GM12801 (cell line): ENCODE data around the gene IL17RD.

ENCODE experiments used
- TF ChIP-seq, protein P1 (sequence below): IDR thresholded peaks from one replicate; pipeline ENCODE4 v1.5.1; 2011; ENCODE audit warnings: control low read depth; ENCODE audit not compliant: insufficient read length; ENCODE audit errors: extremely low read depth

Gene IL17RD

DNA sequence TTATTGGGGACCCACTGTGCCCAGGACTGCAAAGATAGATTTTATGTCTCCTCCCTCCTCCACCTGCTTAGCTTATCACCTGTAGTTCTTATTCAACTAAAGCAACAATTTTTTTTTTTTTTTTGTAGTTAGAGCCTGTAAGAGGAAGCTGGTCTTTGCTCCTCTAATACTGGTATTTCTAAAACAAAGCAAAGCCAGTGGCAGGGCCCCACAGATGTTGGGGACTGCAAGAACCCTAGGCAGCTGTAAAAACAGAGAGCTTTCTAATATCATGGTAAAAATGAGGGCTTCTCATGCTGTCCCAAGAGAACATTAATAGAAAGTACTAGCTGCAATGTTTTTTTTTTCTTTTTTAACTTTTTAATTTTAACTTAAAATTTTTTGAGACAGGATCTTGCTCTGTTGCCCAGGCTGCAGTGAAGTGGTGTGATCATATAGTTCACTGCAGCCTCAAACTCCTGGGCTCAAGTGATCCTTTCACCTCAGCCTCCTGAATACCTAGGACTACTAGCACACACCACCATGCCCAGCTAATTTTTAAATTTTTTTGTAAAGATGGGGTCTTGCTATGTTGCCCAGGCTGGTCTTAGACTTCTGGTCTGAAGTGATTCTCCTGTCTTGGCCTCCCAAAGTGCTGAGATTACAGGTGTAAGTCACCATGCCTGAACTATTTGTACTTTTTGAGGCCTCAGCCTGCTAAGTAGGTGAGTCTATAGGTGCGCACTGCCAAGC, 77.6 kb downstream of the IL17RD start:
- TF ChIP-seq, protein P1, sequence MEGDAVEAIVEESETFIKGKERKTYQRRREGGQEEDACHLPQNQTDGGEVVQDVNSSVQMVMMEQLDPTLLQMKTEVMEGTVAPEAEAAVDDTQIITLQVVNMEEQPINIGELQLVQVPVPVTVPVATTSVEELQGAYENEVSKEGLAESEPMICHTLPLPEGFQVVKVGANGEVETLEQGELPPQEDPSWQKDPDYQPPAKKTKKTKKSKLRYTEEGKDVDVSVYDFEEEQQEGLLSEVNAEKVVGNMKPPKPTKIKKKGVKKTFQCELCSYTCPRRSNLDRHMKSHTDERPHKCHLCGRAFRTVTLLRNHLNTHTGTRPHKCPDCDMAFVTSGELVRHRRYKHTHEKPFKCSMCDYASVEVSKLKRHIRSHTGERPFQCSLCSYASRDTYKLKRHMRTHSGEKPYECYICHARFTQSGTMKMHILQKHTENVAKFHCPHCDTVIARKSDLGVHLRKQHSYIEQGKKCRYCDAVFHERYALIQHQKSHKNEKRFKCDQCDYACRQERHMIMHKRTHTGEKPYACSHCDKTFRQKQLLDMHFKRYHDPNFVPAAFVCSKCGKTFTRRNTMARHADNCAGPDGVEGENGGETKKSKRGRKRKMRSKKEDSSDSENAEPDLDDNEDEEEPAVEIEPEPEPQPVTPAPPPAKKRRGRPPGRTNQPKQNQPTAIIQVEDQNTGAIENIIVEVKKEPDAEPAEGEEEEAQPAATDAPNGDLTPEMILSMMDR, result no peak

DNA sequence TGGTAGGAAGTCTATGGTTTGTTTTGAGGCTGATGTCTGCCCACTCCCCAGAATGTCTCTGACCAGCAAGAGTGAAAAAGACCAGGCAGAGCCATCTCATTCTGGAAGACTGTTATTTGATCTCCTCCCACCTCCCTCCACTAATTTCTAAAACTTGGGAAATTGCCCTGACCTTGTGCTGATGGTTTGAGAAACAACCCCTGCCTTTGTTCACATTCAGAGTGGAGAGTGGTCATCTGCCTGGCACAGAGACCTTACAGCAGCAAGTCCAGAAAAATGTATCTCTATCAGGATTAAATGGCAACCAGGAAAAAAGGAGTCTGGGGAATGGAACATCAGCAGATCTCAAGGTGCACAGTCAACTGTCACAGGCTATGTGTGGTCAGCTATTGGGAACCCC, 79.0 kb downstream of the IL17RD start:
- TF ChIP-seq, protein P1, result no peak

DNA sequence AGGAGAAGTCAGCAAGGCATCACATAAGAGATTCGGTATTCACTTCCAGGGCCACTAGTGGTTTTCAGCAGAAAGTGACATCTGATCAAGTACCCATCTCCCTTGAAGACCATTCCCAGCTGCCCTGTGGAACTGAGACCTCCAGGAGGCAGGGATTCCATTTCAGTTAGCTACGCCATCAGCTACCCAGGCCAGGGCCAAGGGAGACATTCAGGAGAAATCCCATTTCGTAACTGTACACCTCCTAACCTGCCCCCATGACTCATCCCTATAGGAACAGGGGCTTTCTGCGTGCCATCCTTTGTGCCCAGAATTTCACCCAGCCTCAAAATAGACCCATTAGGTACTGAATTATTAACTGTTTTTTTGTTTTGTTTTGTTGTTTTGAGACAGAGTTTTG, 79.9 kb downstream of the IL17RD start:
- TF ChIP-seq, protein P1, result no peak

DNA sequence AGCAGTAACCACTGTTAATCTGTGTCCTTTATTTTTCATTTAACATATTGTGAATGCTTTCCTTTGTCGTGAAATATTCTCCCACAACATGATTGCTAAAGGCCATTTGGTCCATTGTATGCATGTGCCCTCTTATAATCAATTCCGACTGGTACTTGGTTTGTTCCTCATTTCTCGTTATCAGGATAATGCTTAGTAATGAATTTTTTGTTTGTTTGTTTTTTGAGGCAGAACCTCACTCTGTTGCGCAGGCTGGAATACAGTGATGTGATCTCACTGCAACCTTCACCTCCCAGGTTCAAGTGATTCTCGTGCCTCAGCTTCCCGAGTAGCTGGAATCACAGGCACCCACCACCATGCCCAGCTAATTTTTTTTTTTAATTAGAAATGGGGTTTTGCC, 82.7 kb downstream of the IL17RD start:
- TF ChIP-seq, protein P1, result no peak

DNA sequence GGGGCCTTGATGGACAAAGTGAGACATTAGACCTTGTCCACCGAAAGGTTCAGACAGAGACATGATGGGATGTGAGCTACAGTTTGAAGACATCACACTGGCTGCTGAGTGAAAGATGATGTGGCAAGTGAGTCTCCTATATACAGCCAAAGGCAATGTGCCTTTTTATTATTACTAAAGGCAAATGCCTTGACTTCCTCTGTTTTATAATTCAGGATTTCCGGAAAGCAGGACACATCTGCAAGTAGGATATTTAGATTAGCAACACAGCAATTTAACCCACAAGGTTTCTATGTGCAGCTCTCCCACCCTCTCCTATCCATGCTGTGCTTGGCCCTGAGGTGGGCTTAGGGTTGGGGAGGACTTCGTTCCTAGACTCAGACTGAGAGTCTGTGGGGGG, 84.0 kb downstream of the IL17RD start:
- TF ChIP-seq, protein P1, result no peak

DNA sequence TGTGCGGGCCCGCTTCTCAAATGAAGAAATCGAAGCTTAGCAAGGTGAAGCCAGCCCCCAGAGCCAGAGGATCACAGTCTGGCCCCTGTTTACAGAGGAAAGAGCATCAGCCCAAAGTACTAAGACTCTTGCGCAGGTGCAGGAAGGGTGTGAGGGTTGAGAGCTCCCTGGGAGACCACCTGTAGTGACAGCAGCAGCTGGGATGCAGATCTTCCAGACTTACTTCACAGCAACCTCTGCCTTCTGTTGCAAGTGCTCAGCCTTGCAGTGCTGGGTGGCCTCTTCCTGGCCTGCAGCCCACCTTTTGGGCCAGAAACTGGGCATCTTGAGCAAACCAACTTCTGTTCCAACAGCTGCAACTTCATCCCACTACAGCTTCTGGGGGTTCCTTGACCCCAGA, 85.0 kb downstream of the IL17RD start:
- TF ChIP-seq, protein P1, result no peak

DNA sequence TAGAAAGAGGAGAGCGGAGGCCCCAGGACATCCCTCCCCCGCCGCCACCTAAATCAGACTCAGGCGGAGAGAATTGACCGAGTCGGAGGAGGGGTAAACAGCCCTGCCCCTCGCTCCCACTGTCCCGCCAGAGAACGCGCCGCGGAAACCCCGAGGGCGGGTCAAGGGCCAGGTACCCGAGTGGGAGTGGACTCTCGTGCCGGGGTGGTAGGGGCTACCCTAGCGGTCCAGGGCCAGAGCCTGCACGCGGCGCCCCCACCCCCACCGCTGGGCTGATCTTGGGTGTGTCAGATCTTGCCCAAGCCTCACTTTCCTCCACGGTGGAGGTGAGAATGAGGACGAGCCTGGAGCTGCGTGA, 85.7 kb downstream of the IL17RD start:
- TF ChIP-seq, protein P1, result no peak
